Measurements from ENCODE around the gene EFCAB6.

GRCh38 chr22:43828998-43829782 is 17.1 kb upstream of the EFCAB6 start:
- no peak for TF ChIP-seq CTCF (IDR thresholded peaks at IDR 0.05; ENCODE audit: low read depth, low read length, poor library complexity, severe bottlenecking)
- no peak for TF ChIP-seq EZH2phosphoT487 (IDR thresholded peaks at IDR 0.05; ENCODE audit: borderline replicate concordance, low read length)

Measured in DOHH2 (cell line).